Measurements from ENCODE around the gene MTHFD1.

MTHFD1 gene

GRCh38 chr14:64503434-64504309 is 115.5 kb downstream of the MTHFD1 start, which contains the start of gene ZBTB25:
TSS of gene ZBTB25 (minus strand) at chr14:64503838. CDS start at chr14:64490533, 13,305 bp downstream.
- no peak for TF ChIP-seq CTCF (IDR thresholded peaks at IDR 0.05; ENCODE audit: borderline replicate concordance, insufficient read depth, low read depth, low read length)
- H3K4me3 ChIP-seq (ENCODE audit: low read depth, low read length) = peak within 1 kb of the TSS; percentile 94

GRCh38 chr14:64504310-64504896 is 116.2 kb downstream of the MTHFD1 start, which contains the start of gene ZBTB1:
TSS of gene ZBTB1 (plus strand) at chr14:64504770. CDS start at chr14:64521505, 16,735 bp downstream.
- TF ChIP-seq CTCF (IDR thresholded peaks at IDR 0.05; ENCODE audit: borderline replicate concordance, insufficient read depth, low read depth, low read length) = no peak
- H3K4me3 ChIP-seq (ENCODE audit: low read depth, low read length) = peak within 1 kb of the TSS; percentile 94

- peak overlapping the region; percentile 94 for H3K4me3 ChIP-seq (ENCODE audit: low read depth, low read length)
- no peak for TF ChIP-seq CTCF (IDR thresholded peaks at IDR 0.05; ENCODE audit: borderline replicate concordance, insufficient read depth, low read depth, low read length)
These were observed 117.0 kb downstream of the MTHFD1 start for GRCh38 chr14:64504897-64505794.

DNA sequence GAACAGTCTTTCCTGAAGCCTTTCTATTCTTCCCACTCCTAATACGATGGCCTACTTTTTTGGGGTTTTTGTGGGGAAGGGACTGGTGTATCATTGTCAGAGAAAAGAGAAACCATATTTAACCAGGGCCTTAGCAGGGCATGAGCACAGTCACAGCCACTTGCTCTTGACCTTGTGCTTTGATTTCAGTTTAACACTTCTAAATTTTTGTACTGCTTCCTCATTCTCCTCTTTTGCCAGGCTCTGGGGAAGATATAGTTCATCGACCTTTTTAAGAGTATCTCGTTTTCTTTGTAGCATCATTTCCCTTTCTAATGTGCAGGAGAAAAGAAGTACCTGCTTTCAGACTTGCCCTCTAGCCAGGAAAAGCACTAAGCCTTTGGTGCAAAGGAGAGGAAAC is 118.6 kb downstream of the MTHFD1 start:
- TF ChIP-seq CTCF (IDR thresholded peaks at IDR 0.05; ENCODE audit: borderline replicate concordance, insufficient read depth, low read depth, low read length) = no peak
- peak overlapping the region; percentile 53 for H3K4me3 ChIP-seq (ENCODE audit: low read depth, low read length)

GRCh38 chr14:64507376-64508156 is 119.4 kb downstream of the MTHFD1 start:
- no peak for TF ChIP-seq CTCF (IDR thresholded peaks at IDR 0.05; ENCODE audit: borderline replicate concordance, insufficient read depth, low read depth, low read length)
- H3K4me3 ChIP-seq (ENCODE audit: low read depth, low read length) = peak overlapping the region; percentile 53

- no peak overlapping the region for H3K4me3 ChIP-seq (ENCODE audit: low read depth, low read length)
These were observed 120.1 kb downstream of the MTHFD1 start for GRCh38 chr14:64508215-64508776.

More at GRCh38 chr14:64508215-64508776, 120.1 kb downstream of the MTHFD1 start:
- TF ChIP-seq CTCF (IDR thresholded peaks at IDR 0.05; ENCODE audit: borderline replicate concordance, insufficient read depth, low read depth, low read length) = no peak
